ENCODE data around the gene PLCB3.

Gene PLCB3

DNA sequence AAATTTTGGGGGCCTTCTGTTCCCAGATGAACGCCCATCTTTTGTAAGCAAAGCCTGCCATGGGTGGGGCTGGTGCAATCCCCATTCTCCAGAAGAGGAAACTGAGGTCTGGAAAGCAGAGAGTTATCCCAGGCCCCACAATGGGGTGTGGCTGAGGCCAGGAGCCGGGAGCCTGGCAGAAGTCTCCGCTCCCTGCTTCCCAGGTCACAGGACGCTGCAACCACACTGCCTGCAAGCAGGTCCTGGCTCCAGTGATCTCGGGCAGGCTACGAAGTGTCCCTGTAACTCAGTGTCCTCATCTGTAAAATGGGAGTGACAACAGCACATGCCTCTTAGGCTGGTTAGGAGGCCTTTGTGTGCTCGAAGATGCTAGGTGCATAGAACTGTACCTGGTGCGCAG is 1.7 kb downstream of the PLCB3 start:
- Histone ChIP-seq H3K4me1 (ENCODE audit: insufficient read depth, low read length, severe bottlenecking) (peaks cover 25% of the 10 kb centered on the region), H3K27ac (ENCODE audit: low read depth, low read length, poor library complexity, severe bottlenecking) (no peak overlapping the region), H3K4me2 (ENCODE audit: low read length) (peak overlapping the region; percentile 91; the same call in 1 of the 2 replicates), H3K36me3 (ENCODE audit: insufficient read depth, low read length) (peaks cover 7% of the 10 kb centered on the region; the same call in 1 of the 2 replicates), H3F3A (ENCODE audit: insufficient read depth, low read length) (no peaks in the 10 kb centered on the region), H3K27me3 (ENCODE audit: insufficient read depth, low read length) (no peaks in the 10 kb centered on the region), H4K20me1 (ENCODE audit: insufficient read depth, low read length) (no peaks in the 10 kb centered on the region), H3K79me2 (ENCODE audit: insufficient read depth, low read length) (no peaks in the 10 kb centered on the region), H3K4me3 (ENCODE audit: low read depth, low read length, poor library complexity, severe bottlenecking) (no peak overlapping the region), H3K9me2 (ENCODE audit: low read depth, low read length) (no peaks in the 10 kb centered on the region), H2AFZ (ENCODE audit: low read length) (no peak overlapping the region), H3K9me3 (ENCODE audit: low read length) (no peaks in the 10 kb centered on the region), H3K9ac (ENCODE audit: low read length) (no peak overlapping the region)
- no peak for TF ChIP-seq EZH2 (IDR thresholded peaks at IDR 0.05; ENCODE audit: borderline replicate concordance, low read length)
- TF ChIP-seq, protein P1, sequence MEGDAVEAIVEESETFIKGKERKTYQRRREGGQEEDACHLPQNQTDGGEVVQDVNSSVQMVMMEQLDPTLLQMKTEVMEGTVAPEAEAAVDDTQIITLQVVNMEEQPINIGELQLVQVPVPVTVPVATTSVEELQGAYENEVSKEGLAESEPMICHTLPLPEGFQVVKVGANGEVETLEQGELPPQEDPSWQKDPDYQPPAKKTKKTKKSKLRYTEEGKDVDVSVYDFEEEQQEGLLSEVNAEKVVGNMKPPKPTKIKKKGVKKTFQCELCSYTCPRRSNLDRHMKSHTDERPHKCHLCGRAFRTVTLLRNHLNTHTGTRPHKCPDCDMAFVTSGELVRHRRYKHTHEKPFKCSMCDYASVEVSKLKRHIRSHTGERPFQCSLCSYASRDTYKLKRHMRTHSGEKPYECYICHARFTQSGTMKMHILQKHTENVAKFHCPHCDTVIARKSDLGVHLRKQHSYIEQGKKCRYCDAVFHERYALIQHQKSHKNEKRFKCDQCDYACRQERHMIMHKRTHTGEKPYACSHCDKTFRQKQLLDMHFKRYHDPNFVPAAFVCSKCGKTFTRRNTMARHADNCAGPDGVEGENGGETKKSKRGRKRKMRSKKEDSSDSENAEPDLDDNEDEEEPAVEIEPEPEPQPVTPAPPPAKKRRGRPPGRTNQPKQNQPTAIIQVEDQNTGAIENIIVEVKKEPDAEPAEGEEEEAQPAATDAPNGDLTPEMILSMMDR (IDR thresholded peaks at IDR 0.05; ENCODE audit: low read length), result no peak

DNA sequence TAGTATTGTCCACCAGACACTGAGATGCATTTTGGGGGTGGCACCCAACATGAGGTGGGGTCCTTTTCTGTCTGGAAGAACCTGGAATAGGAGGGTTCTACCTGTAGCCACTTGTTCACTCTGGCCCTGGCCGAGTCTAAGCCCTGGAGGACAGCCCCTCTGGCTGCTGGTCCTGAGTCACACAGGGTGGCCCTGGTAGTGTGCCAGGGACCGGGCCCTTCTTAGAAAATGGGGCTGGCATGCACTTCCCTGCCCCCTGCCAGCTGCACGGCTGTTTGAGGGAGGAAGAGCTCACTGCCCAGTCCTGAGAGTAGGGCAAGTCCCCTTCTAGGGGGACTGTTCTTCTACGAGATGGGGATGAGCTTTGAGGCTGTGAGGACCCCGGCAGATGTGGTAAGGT is 2.2 kb downstream of the PLCB3 start:
- H3K27me3 ChIP-seq (ENCODE audit: insufficient read depth, low read length), result no peaks in the 10 kb centered on the region
- no peak overlapping the region for H3K4me3 ChIP-seq (ENCODE audit: low read depth, low read length, poor library complexity, severe bottlenecking)
- H3K9me2 ChIP-seq (ENCODE audit: low read depth, low read length), result no peaks in the 10 kb centered on the region
- TF ChIP-seq, protein P1 (IDR thresholded peaks at IDR 0.05; ENCODE audit: low read length), result no peak
- H3K36me3 ChIP-seq (ENCODE audit: insufficient read depth, low read length), result peaks cover 12% of the 10 kb centered on the region; the same call in 1 of the 2 replicates
- no peaks in the 10 kb centered on the region for H4K20me1 ChIP-seq (ENCODE audit: insufficient read depth, low read length)
- no peaks in the 10 kb centered on the region for H3K79me2 ChIP-seq (ENCODE audit: insufficient read depth, low read length)
- H3F3A ChIP-seq (ENCODE audit: insufficient read depth, low read length), result no peaks in the 10 kb centered on the region
- H3K27ac ChIP-seq (ENCODE audit: low read depth, low read length, poor library complexity, severe bottlenecking), result no peak overlapping the region
- no peak overlapping the region for H3K4me2 ChIP-seq (ENCODE audit: low read length)
- no peak overlapping the region for H3K9ac ChIP-seq (ENCODE audit: low read length)
- no peak overlapping the region for H2AFZ ChIP-seq (ENCODE audit: low read length)
- peaks cover 22% of the 10 kb centered on the region for H3K4me1 ChIP-seq (ENCODE audit: insufficient read depth, low read length, severe bottlenecking)
- no peaks in the 10 kb centered on the region for H3K9me3 ChIP-seq (ENCODE audit: low read length)

DNA sequence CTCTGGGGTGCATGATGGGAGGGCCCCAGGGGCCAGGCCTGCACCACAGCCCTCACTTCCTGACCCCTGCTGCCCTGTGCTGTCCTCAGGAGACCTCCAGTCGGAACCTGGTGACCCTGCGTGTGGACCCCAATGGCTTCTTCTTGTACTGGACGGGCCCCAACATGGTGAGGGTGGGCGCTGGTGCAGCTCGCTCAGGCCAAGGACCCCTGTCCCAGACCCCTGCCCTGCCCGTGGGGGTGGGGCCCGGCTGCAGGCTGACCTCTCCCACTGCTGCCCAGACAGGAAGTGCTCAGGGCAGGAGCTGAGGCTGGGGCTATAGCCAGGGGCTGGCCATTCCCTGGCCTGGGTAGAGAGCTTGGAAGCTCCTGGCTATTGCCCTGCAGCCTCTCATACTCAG is 3.0 kb downstream of the PLCB3 start:
- H3K9me2 ChIP-seq (ENCODE audit: low read depth, low read length), result no peaks in the 10 kb centered on the region
- no peak overlapping the region for H3K4me2 ChIP-seq (ENCODE audit: low read length)
- H3K27ac ChIP-seq (ENCODE audit: low read depth, low read length, poor library complexity, severe bottlenecking), result no peak overlapping the region
- H3K9ac ChIP-seq (ENCODE audit: low read length), result no peak overlapping the region
- no peaks in the 10 kb centered on the region for H4K20me1 ChIP-seq (ENCODE audit: insufficient read depth, low read length)
- no peak overlapping the region for H3K4me3 ChIP-seq (ENCODE audit: low read depth, low read length, poor library complexity, severe bottlenecking)
- H3K4me1 ChIP-seq (ENCODE audit: insufficient read depth, low read length, severe bottlenecking), result peaks cover 22% of the 10 kb centered on the region
- H3K79me2 ChIP-seq (ENCODE audit: insufficient read depth, low read length), result no peaks in the 10 kb centered on the region
- no peaks in the 10 kb centered on the region for H3F3A ChIP-seq (ENCODE audit: insufficient read depth, low read length)
- H3K9me3 ChIP-seq (ENCODE audit: low read length), result no peaks in the 10 kb centered on the region
- no peaks in the 10 kb centered on the region for H3K27me3 ChIP-seq (ENCODE audit: insufficient read depth, low read length)
- H3K36me3 ChIP-seq (ENCODE audit: insufficient read depth, low read length), result peaks cover 20% of the 10 kb centered on the region; the same call in 1 of the 2 replicates
- TF ChIP-seq EZH2 (IDR thresholded peaks at IDR 0.05; ENCODE audit: borderline replicate concordance, low read length), result no peak
- TF ChIP-seq, protein P1 (IDR thresholded peaks at IDR 0.05; ENCODE audit: low read length), result no peak
- no peak overlapping the region for H2AFZ ChIP-seq (ENCODE audit: low read length)

Data from OCI-LY1 (cell line).